Activated CD4-positive, alpha-beta T cell treated with anti-CD3 and anti-CD28 coated beads for 1 hour (primary cell): ENCODE results near the gene POP4.

Experiments
- DNase-seq: peaks from one replicate; pipeline ENCODE4 v3.0.0-alpha.2; 2020

The POP4 gene

DNA sequence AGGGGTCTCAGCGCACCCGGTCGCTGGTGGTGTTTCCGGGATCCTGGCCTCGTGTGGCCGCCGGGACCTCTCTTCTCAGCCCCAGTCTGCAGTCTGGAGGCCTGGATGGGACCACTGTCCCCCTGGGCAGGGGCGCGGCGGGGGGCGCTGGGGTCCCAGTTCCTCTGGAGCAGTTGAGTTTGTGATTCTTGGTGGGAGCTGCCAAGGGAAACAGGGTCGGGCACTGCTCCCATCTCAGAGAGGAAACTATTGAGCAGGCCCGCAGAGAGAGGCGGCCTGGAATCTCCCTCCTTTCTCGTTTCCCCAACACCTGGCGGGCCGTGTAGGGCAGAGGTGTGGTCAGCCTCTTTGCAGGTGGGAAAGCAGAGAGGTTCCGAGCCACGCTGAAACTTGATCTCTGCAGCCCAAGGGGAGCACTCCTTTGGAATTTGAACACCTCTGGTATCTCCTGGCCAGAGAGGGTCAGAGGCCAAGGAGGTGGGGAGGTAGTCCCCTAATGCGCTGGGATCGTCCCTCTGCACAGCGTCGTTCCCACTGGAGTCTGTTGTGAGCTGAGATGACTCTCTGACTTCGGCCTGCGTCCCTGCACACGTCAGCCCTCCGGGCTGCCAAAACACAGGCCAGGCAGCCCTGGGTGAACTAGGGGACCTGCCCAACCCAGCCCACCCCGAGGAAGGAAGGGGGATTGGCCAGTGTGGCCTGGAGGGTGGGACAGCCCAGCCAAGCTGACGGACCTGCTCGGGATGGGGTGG is 59.9 kb downstream of the POP4 start:
- DNase-seq, result no peak
